Large intestine (tissue), 3 donors: Measurements from ENCODE around the gene GH1. TPM values are rescaled to one million over a fixed set of nuclear protein-coding genes. Genes with fewer than 3 reads are reported as not detected.
A peak's percentile ranks its signal among the peaks of the same experiment; 100 is the strongest.

Experiments used
- DNase-seq, 2 donors: peaks; one replicate each; pipeline versions ENCODE4 v3.0.0 to v3.0.0-alpha.2; 2013
- H3K27ac ChIP-seq: one replicate; pipeline ENCODE4 v1.5.1; 2013; ENCODE audit warnings: low read length
- H3K27me3 ChIP-seq: 2 replicates; pipeline ENCODE4 v1.6.1; 2013; ENCODE audit warnings: low read length; ENCODE audit not compliant: control insufficient read depth, insufficient read depth
- H3K36me3 ChIP-seq: 2 replicates; pipeline ENCODE4 v1.6.1; 2013; ENCODE audit warnings: low read length; ENCODE audit not compliant: control insufficient read depth, insufficient read depth
- H3K4me1 ChIP-seq: one replicate; pipeline ENCODE4 v1.6.1; 2013; ENCODE audit warnings: low read length; ENCODE audit not compliant: control insufficient read depth, insufficient read depth
- H3K4me3 ChIP-seq: one replicate; pipeline ENCODE4 v1.5.1; 2013; ENCODE audit warnings: low read length
- H3K9me3 ChIP-seq: one replicate; pipeline ENCODE4 v1.6.1; 2013; ENCODE audit warnings: mild to moderate bottlenecking, low read depth, low read length, moderate library complexity; ENCODE audit not compliant: control insufficient read depth
- WGBS: methylation state at CpG from one replicate; pipeline ENCODE4 v1.1.5; 2013; ENCODE audit warnings: low lambda C conversion rate; ENCODE audit not compliant: insufficient coverage; 5-methylcytosine and 5-hydroxymethylcytosine counted together
- polyA plus RNA-seq: library from polyadenylated mRNA; unstranded; fragments of 120-200 nt; gene quantifications from one replicate; pipeline ENCODE4 v1.2.1, GENCODE V29; 2013

The GH1 gene
- polyA plus RNA-seq, 1 donor: not detected

DNA sequence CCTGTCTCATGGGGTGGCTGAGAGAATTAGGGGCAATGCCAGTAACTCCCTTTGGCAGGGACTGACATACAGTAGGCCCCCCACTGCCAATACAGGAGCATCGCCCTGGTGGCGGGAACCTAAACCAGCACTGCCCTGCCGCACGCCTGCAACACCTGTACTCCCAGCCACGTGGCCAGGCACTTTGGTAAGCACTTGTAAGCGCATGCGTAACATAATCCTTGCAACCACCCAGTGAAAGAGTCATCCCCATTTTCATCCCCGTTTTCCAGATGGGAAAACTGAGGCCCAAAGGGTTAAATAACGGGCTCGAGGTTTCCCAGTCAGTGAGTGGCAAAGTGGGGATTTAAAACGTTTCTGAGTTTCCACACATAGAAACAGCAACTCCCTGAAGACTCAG is 36.6 kb upstream of the GH1 start:
- Histone ChIP-seq H3K9me3 (no peaks in the 10 kb centered on the region), H3K27me3 (peaks cover 12% of the 10 kb centered on the region), H3K36me3 (no peaks in the 10 kb centered on the region), H3K4me3 (no peak overlapping the region), H3K27ac (no peak overlapping the region), H3K4me1 (no peaks in the 10 kb centered on the region)
- no CpG with 5 or more reads among the region's 11 CpGs for WGBS
- no peak for DNase-seq

DNA sequence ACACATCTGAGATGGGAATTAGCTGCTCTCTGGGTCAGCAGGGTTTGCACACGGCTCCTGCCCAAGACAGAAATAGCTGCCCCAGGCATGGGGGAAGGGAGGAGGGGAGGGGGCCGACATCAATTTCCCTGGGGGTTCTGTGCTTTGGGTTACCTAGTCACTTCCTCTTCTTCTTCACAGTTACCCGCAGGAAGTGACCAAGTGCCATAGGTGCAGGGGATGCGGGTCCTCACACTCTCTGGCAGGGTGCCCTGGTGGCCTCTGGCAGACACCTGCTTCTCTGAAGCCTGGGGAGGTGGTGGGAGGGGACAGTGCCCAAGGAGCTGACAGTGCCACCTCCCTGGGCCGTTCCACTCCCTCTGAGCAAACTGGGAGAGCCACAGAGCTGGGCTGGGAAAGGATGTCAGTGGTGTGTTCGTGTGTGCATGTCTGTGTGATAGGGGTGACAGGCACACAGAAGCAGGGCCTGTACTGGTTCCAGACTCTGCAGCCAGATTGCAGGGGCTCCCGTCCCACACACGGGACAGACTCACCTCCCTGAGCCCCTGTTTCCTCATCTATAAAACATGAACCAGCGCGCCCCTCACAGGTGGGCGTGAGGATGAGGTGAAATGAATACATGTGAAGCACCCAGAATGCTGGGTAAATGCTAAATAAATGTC is 35.9 kb upstream of the GH1 start:
- H3K9me3 ChIP-seq: no peaks in the 10 kb centered on the region
- no peak overlapping the region for H3K27ac ChIP-seq
- no peaks in the 10 kb centered on the region for H3K36me3 ChIP-seq
- peaks cover 7% of the 10 kb centered on the region for H3K27me3 ChIP-seq
- no peak for DNase-seq
- H3K4me3 ChIP-seq: no peak overlapping the region
- no CpG with 5 or more reads among the region's 11 CpGs for WGBS
- no peaks in the 10 kb centered on the region for H3K4me1 ChIP-seq

GRCh38 chr17:63950940-63951907 is 32.6 kb upstream of the GH1 start:
- H3K27me3 ChIP-seq: peaks cover 7% of the 10 kb centered on the region
- no peaks in the 10 kb centered on the region for H3K4me1 ChIP-seq
- no peak overlapping the region for H3K27ac ChIP-seq
- DNase-seq: peak; percentile 28 to 42
- H3K9me3 ChIP-seq: no peaks in the 10 kb centered on the region
- H3K4me3 ChIP-seq: no peak overlapping the region
- no peaks in the 10 kb centered on the region for H3K36me3 ChIP-seq
- no CpG with 5 or more reads among the region's 29 CpGs for WGBS

- no peak for DNase-seq
These were observed 31.1 kb upstream of the GH1 start for GRCh38 chr17:63949576-63950250.

DNA sequence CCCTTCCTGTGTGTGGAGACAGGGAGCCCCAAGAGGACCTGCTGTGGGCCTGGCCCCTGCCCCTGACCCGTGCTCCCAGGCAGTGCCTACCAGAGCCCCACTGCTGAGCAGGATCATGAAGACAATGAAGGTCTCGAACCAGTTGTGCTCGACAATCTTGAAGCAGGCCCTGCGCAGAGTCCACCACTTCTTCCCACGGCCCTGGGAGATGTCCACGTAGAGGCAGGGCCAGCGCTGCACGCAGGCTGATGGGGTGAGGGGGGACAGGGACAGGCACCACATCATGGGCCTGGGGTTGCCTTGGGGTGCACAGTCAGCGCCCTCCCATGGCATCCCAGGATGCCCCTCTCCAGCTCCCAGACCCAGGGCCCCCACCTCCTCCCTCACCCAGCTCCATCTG is 29.9 kb upstream of the GH1 start:
- DNase-seq: no peak
- Histone ChIP-seq H3K36me3 (no peaks in the 10 kb centered on the region), H3K9me3 (no peaks in the 10 kb centered on the region), H3K4me1 (no peaks in the 10 kb centered on the region), H3K27me3 (peaks cover 2% of the 10 kb centered on the region), H3K27ac (no peak overlapping the region), H3K4me3 (no peak overlapping the region)
- WGBS: no CpG with 5 or more reads among the region's 9 CpGs

More at GRCh38 chr17:63949576-63950250, 31.1 kb upstream of the GH1 start:
- no peak overlapping the region for H3K27ac ChIP-seq
- WGBS: no CpG with 5 or more reads among the region's 18 CpGs
- no peaks in the 10 kb centered on the region for H3K36me3 ChIP-seq
- no peak overlapping the region for H3K4me3 ChIP-seq
- no peaks in the 10 kb centered on the region for H3K4me1 ChIP-seq
- H3K27me3 ChIP-seq: peaks cover 7% of the 10 kb centered on the region
- H3K9me3 ChIP-seq: no peaks in the 10 kb centered on the region

DNA sequence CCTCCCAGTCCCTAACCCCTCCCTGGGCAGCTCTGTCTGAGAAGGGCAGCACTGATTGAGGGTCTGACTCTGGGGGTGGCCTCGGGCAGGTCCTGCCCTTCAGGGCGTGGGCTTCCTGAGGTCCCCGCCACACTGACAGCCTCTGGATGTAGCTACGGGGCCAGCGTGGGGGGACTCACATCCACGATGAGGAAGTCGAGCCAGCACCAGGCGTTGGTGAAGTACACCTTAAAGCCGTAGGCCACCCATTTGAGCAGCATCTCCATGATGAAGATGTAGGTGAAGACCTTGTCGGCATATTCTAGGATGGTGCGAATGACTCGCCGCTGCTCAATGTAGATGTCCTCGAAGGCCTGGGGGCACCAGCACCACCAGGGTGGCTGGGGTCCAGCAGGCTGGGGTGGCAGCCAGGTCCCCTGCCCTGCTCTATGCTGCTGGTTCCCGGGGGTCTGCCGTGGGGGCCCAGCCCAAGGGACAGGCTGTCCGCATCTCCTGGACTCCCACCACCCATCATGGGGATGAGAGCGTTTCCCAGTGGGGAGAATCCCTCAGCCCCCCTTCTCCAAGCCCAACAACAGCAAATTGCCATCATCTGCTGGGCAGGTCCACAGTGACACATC is 29.2 kb upstream of the GH1 start:
- DNase-seq: no peak
- H3K36me3 ChIP-seq: no peaks in the 10 kb centered on the region
- H3K4me1 ChIP-seq: no peaks in the 10 kb centered on the region
- H3K9me3 ChIP-seq: no peaks in the 10 kb centered on the region
- WGBS: no CpG with 5 or more reads among the region's 18 CpGs
- H3K4me3 ChIP-seq: no peak overlapping the region
- H3K27ac ChIP-seq: no peak overlapping the region
- peaks cover 2% of the 10 kb centered on the region for H3K27me3 ChIP-seq

DNA sequence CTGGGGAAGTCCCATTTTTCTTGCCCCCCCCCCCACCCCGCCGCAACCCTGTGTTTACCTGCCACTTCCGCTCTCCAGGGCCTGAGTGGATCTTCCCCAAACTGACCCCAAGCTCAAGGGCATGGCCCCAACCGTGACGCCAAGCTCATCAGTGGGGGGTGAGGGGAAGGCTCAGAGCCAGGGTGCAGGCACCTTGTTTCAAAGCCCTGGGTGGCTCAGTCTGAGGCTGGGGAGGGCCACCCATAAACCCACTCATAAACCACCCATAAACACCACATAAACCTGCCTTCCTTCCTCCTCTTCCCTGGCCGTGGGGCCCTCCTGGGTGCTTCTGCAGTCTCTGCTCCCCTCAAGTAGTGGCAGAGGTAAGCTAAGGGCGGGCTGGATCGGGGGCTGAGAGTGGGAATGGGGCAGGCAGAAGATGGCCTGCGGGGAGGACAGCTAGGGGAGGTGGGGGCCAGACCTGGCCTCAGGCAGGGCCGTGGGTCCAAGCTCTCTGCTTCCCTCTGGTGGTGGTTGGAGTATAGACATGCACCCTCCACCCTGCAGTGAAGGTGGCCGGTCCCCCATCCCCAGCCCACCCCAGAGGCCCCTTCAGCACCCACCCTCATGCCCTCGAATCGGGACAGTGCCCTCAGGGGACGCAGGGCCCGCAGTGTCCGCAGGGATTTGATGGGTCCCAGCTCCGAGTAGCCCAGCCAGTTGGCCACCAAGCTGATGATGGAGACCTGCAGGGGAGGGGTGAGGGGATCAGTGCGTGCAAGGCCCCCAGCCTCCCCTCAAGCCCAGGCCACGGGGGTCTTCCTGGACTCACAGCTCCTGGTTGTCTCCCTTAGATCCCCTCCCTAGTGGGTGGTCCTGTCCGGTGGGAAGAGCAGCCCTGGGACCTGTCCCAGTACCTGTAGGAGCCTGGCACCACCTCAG is 28.1 kb upstream of the GH1 start:
- no peak overlapping the region for H3K4me3 ChIP-seq
- no CpG with 5 or more reads among the region's 20 CpGs for WGBS
- H3K4me1 ChIP-seq: no peaks in the 10 kb centered on the region
- no peak for DNase-seq
- H3K27ac ChIP-seq: no peak overlapping the region
- H3K27me3 ChIP-seq: no peaks in the 10 kb centered on the region
- H3K36me3 ChIP-seq: no peaks in the 10 kb centered on the region
- peaks cover 3% of the 10 kb centered on the region for H3K9me3 ChIP-seq

- no CpG with 5 or more reads among the region's 6 CpGs for WGBS
These were observed 27.3 kb upstream of the GH1 start for GRCh38 chr17:63945784-63946439.

More at GRCh38 chr17:63945784-63946439, 27.3 kb upstream of the GH1 start:
- H3K27me3 ChIP-seq: no peaks in the 10 kb centered on the region
- no peaks in the 10 kb centered on the region for H3K4me1 ChIP-seq
- H3K27ac ChIP-seq: no peak overlapping the region
- DNase-seq: no peak
- no peak overlapping the region for H3K4me3 ChIP-seq
- H3K36me3 ChIP-seq: no peaks in the 10 kb centered on the region
- H3K9me3 ChIP-seq: peaks cover 5% of the 10 kb centered on the region
